ENCODE measurements around the gene CNTN1. TPM values are rescaled to one million over a fixed set of nuclear protein-coding genes. Genes with fewer than 3 reads are reported as not detected.

Gene CNTN1
- total and polyA plus RNA-seq, 9 donors = 21.8 to 123 (median 44.1) TPM

- no peaks in the 10 kb centered on the region for H3K27me3 ChIP-seq
- intact Hi-C loops (cut with DNase I) = no loop called here
- H3K36me3 ChIP-seq = no peaks in the 10 kb centered on the region
- 31 to 35% (median 31%) methylated on average over 1 of the region's 1 CpG for WGBS, 3 donors
- no peaks in the 10 kb centered on the region for H3K4me1 ChIP-seq (ENCODE audit: insufficient read depth)
- H3K9me3 ChIP-seq = peaks cover 0 to 2% of the 10 kb centered on the region in 2 donors
- TF ChIP-seq CTCF (IDR thresholded peaks at IDR 0.05) (no peak), EP300 (IDR thresholded peaks at IDR 0.05) (no peak), POLR2A (IDR thresholded peaks at IDR 0.05) (no peak)
- H3K27ac ChIP-seq = no peak overlapping the region
- no peak overlapping the region for H3K4me3 ChIP-seq
- DNase-seq = no peak
Measured at GRCh38 chr12:40999210-40999609, 307.0 kb downstream of the CNTN1 start.

GRCh38 chr12:41008472-41008871 is 316.2 kb downstream of the CNTN1 start:
- Histone ChIP-seq H3K27me3 (no peaks in the 10 kb centered on the region), H3K4me1 (ENCODE audit: insufficient read depth) (no peaks in the 10 kb centered on the region), H3K27ac (no peak overlapping the region), H3K36me3 (no peaks in the 10 kb centered on the region), H3K4me3 (no peak overlapping the region), H3K9me3 (peaks cover 2 to 8% of the 10 kb centered on the region in 2 donors)
- 90 to 96% (median 90%) methylated on average over 1 of the region's 1 CpG for WGBS, 3 donors
- no peak for DNase-seq
- TF ChIP-seq EP300 (IDR thresholded peaks at IDR 0.05) (no peak), CTCF (IDR thresholded peaks at IDR 0.05) (no peak), POLR2A (IDR thresholded peaks at IDR 0.05) (no peak)
- intact Hi-C loops (cut with DNase I) = no loop called here

GRCh38 chr12:41011939-41012338 is 319.7 kb downstream of the CNTN1 start:
- Histone ChIP-seq H3K9me3 (peaks cover 0 to 5% of the 10 kb centered on the region in 2 donors), H3K27me3 (no peaks in the 10 kb centered on the region), H3K36me3 (no peaks in the 10 kb centered on the region), H3K4me1 (ENCODE audit: insufficient read depth) (no peaks in the 10 kb centered on the region), H3K4me3 (no peak overlapping the region), H3K27ac (no peak overlapping the region)
- intact Hi-C loops (cut with DNase I) = no loop called here
- TF ChIP-seq CTCF (IDR thresholded peaks at IDR 0.05) (no peak), POLR2A (IDR thresholded peaks at IDR 0.05) (no peak), EP300 (IDR thresholded peaks at IDR 0.05) (no peak)
- no peak for DNase-seq
- 97 to 100% (median 100%) methylated on average over 1 of the region's 1 CpG for WGBS, 3 donors

- Histone ChIP-seq H3K27me3 (no peaks in the 10 kb centered on the region), H3K36me3 (no peaks in the 10 kb centered on the region), H3K4me1 (ENCODE audit: insufficient read depth) (no peaks in the 10 kb centered on the region), H3K4me3 (no peak overlapping the region), H3K9me3 (peaks cover 0 to 5% of the 10 kb centered on the region in 2 donors), H3K27ac (no peak overlapping the region)
- no peak for DNase-seq
- TF ChIP-seq POLR2A (IDR thresholded peaks at IDR 0.05) (no peak), EP300 (IDR thresholded peaks at IDR 0.05) (no peak), CTCF (IDR thresholded peaks at IDR 0.05) (no peak)
- 73 to 89% (median 86%) methylated on average over 1 of the region's 1 CpG for WGBS, 3 donors
- intact Hi-C loops (cut with DNase I) = no loop called here
Measured at GRCh38 chr12:41013881-41014642, 321.8 kb downstream of the CNTN1 start.

All from ovary (tissue), 9 donors.